GM23248 (cell line): ENCODE measurements around the gene SSRP1.

ENCODE experiments used
- EZH2 ChIP-seq: fragments of 200-600 bp; sonication (generic); IDR thresholded peaks from 2 replicates; pipeline ENCODE4 v1.6.1; 2018; ENCODE audit warnings: antibody characterized with exemption, mild to moderate bottlenecking; ENCODE audit not compliant: insufficient read depth, poor library complexity, severe bottlenecking
- EZH2phosphoT487 ChIP-seq: fragments of 200-600 bp; sonication (generic); IDR thresholded peaks from 2 replicates; pipeline ENCODE4 v1.6.1; 2018; ENCODE audit warnings: antibody characterized with exemption, moderate library complexity, mild to moderate bottlenecking, low read depth; ENCODE audit not compliant: insufficient read depth

DNA sequence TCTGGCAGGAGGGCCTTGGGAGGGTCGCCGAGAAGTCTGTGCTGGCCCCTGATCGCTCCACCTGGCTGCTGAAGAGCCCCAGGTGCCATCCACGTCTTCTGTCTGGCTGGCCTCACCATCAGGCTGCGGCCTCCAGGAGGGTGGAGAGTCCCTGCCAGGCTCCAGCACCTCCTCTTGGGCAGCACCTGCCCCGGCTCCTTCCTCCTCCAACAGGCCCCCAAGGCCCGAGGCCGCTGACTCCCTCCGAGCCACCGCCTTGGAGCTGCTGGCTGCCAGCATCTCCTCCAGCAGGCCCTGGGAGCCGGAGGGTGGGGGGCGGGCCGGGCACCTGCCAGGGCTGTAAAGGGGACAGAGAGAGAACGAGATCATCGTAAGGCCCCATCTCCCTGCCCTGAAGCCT is 33.2 kb downstream of the SSRP1 start:
- TF ChIP-seq EZH2 (no peak), EZH2phosphoT487 (no peak)
